ENCODE data around the gene SLC10A7. TPM values are rescaled to one million over a fixed set of nuclear protein-coding genes. Genes with fewer than 3 reads are reported as not detected.

SLC10A7 gene
- total and polyA plus RNA-seq, 7 donors: 1.4 to 9.3 (median 5.3) TPM

GRCh38 chr4:146450524-146450923, 71.2 kb downstream of the SLC10A7 start:
- intact Hi-C loops (cut with DNase I): no loop called here
- Histone ChIP-seq H3K36me3 (no peaks in the 10 kb centered on the region), H3K27me3 (no peaks in the 10 kb centered on the region), H3K4me3 (no peak overlapping the region), H3K9me3 (no peaks in the 10 kb centered on the region), H3K27ac (no peak overlapping the region), H3K4me1 (no peaks in the 10 kb centered on the region)
- TF ChIP-seq POLR2A (IDR thresholded peaks at IDR 0.05): no peak
- no peak for TF ChIP-seq EP300 (IDR thresholded peaks at IDR 0.05)
- no peak for TF ChIP-seq POLR2AphosphoS5 (IDR thresholded peaks at IDR 0.05)
- no peak for TF ChIP-seq CTCF (IDR thresholded peaks at IDR 0.05)
- DNase-seq: no peak

GRCh38 chr4:146446555-146446954, 75.2 kb downstream of the SLC10A7 start:
- Histone ChIP-seq H3K27me3 (no peaks in the 10 kb centered on the region), H3K27ac (no peak overlapping the region), H3K4me1 (peaks cover 0 to 16% (median 0%) of the 10 kb centered on the region in 4 donors), H3K4me3 (no peak overlapping the region), H3K9me3 (no peaks in the 10 kb centered on the region), H3K36me3 (no peaks in the 10 kb centered on the region)
- intact Hi-C loops (cut with DNase I): no loop called here
- DNase-seq: no peak
- WGBS, 2 donors: 96 to 97% methylated on average over 4 of the region's 4 CpGs
- TF ChIP-seq CTCF (IDR thresholded peaks at IDR 0.05) (no peak), EP300 (IDR thresholded peaks at IDR 0.05) (no peak), POLR2AphosphoS5 (IDR thresholded peaks at IDR 0.05) (no peak), POLR2A (IDR thresholded peaks at IDR 0.05) (no peak)

GRCh38 chr4:146445198-146446150, 76.3 kb downstream of the SLC10A7 start:
- TF ChIP-seq POLR2A (IDR thresholded peaks at IDR 0.05): no peak
- TF ChIP-seq EP300 (IDR thresholded peaks at IDR 0.05): no peak
- TF ChIP-seq CTCF (IDR thresholded peaks at IDR 0.05): no peak
- TF ChIP-seq POLR2AphosphoS5 (IDR thresholded peaks at IDR 0.05): no peak
- no peaks in the 10 kb centered on the region for H3K9me3 ChIP-seq
- H3K36me3 ChIP-seq: no peaks in the 10 kb centered on the region
- H3K27me3 ChIP-seq: no peaks in the 10 kb centered on the region
- no peak overlapping the region for H3K4me3 ChIP-seq
- intact Hi-C loops (cut with DNase I): no loop called here
- no peak for DNase-seq
- H3K4me1 ChIP-seq: peaks cover 0 to 16% (median 0%) of the 10 kb centered on the region in 4 donors
- H3K27ac ChIP-seq: no peak overlapping the region
- 97% methylated on average over 37 of the region's 37 CpGs for WGBS, 2 donors

GRCh38 chr4:146443525-146443924, 78.2 kb downstream of the SLC10A7 start:
- no peak overlapping the region for H3K4me3 ChIP-seq
- no peaks in the 10 kb centered on the region for H3K27me3 ChIP-seq
- no peak for TF ChIP-seq EP300 (IDR thresholded peaks at IDR 0.05)
- no peak for TF ChIP-seq POLR2A (IDR thresholded peaks at IDR 0.05)
- no peak for TF ChIP-seq POLR2AphosphoS5 (IDR thresholded peaks at IDR 0.05)
- TF ChIP-seq CTCF (IDR thresholded peaks at IDR 0.05): no peak
- no peak for DNase-seq
- 88 to 91% methylated on average over 2 of the region's 2 CpGs for WGBS, 2 donors
- no peaks in the 10 kb centered on the region for H3K36me3 ChIP-seq
- peaks cover 0 to 16% (median 0%) of the 10 kb centered on the region in 4 donors for H3K4me1 ChIP-seq
- intact Hi-C loops (cut with DNase I): no loop called here
- no peaks in the 10 kb centered on the region for H3K9me3 ChIP-seq
- H3K27ac ChIP-seq: no peak overlapping the region
